ENCODE results near the gene ZMYM4. TPM values are rescaled to one million over a fixed set of nuclear protein-coding genes. Genes with fewer than 3 reads are reported as not detected.
A peak's percentile ranks its signal among the peaks of the same experiment; 100 is the strongest.
"Not testable (repeated sequence)": the region's sequence is repeated elsewhere in the genome, so short reads cannot be mapped to it uniquely, and the experiment has no call there.

Gene ZMYM4
- 25.3 and 27.4 TPM in 2 replicates for total RNA-seq

- DNase-seq (ENCODE audit: low read depth in 2 of 2): peak; percentile 94 to 99
Measured at GRCh38 chr1:35268282-35269200, at the start of gene ZMYM4. Gene ZMYM4 (plus strand): TSS chr1:35268709. CDS start chr1:35269047, 338 bp downstream.

DNA sequence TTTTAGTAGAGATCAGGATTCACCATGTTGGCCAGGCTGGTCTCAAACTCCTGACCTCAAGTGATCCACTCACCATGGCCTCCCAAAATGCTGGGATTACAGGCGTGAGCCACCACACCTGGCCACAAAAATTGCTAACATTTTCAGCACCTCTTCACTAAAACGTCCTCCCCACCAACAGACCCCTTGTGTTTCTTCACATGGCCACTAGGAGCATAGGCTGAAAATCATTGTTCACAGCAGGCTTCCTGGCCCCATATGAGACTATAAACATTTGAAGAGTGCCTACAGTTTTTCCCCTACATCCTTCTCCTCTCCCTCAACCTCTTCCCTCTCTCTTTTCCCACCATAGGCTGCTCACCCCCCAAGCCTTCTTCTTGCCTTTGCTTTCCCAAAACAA lies 47.5 kb upstream of the ZMYM4 start:
- peak in 1 of 2 donors; percentile 31 for DNase-seq (ENCODE audit: low read depth in 2 of 2)

GRCh38 chr1:35222322-35223083 lies 46.0 kb upstream of the ZMYM4 start:
- no peak for DNase-seq (ENCODE audit: low read depth in 2 of 2)

DNA sequence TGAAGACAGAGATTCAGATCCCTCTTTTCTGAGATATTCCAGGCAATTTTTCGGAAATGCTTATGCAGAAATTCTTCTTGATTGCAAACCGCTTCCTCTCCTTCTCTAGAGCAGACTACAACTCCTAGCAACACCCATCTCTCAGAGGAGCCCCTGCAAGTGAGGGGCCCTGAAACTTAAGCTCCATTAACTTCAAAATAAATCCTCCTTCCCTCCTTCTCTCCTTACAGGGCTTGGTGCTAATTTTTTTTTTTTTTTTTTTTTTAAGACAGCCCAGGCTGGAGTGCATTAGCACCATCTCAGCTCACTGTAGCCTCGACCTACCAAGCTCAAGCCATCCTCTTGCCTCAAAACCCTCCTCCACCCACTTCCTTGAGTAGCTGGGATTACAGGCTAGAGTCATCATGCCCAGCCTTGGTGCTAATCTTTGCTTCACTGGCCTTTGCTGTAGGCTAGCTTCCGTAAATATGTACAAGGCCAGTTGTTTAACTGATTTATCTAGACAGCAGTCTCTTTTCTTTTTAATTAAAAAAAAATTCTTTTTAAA lies 45.4 kb upstream of the ZMYM4 start:
- no peak for DNase-seq (ENCODE audit: low read depth in 2 of 2)

DNA sequence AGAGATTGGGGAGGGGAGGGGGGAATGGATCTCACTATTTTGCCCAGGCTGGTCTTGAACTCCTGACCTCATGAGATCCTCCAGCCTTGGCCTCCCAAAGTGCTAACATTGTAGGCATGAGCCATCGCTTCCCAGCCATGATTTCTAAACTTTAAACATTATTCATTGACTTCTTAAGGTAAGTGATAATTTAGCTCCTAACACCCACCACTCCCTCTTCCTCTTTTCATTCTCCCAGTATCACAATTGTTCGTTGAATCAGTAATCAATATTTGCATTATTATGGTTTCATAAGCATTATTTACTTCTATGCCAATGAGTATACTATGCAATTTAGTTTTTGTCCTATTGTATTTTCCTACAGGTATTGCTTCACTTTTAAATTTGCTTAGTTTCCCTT lies 42.0 kb upstream of the ZMYM4 start:
- no peak for DNase-seq (ENCODE audit: low read depth in 2 of 2)

GRCh38 chr1:35229587-35230360 lies 38.7 kb upstream of the ZMYM4 start:
- DNase-seq (ENCODE audit: low read depth in 2 of 2): no peak

GRCh38 chr1:35231287-35231686 lies 37.2 kb upstream of the ZMYM4 start:
- no peak for DNase-seq (ENCODE audit: low read depth in 2 of 2)

DNA sequence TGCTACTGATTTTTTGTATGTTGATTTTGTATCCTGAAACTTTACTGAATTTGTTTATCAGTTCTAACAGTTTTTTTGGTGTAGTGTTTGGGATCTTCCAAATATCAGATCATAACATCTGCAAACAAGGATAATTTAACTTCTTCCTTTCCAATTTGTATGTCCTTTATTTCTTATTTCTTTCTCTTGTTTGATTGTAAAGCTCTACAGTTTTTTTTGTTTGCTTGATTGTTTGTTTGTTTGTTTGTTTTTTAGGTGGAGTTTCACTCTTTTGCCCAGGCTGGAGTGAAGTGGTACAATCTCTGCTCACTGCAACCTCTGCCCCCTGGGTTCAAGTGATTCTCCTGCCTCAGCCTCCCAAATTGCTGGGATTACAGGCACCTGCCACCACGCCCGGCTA lies 31.7 kb upstream of the ZMYM4 start:
- not testable (repeated sequence) for DNase-seq (ENCODE audit: low read depth in 2 of 2)

GRCh38 chr1:35243691-35244090 lies 24.8 kb upstream of the ZMYM4 start:
- DNase-seq (ENCODE audit: low read depth in 2 of 2): no peak

GRCh38 chr1:35247256-35247655 lies 21.3 kb upstream of the ZMYM4 start:
- DNase-seq (ENCODE audit: low read depth in 2 of 2): no peak

- no peak for DNase-seq (ENCODE audit: low read depth in 2 of 2)
Measured at GRCh38 chr1:35253941-35254340, 14.6 kb upstream of the ZMYM4 start.

DNA sequence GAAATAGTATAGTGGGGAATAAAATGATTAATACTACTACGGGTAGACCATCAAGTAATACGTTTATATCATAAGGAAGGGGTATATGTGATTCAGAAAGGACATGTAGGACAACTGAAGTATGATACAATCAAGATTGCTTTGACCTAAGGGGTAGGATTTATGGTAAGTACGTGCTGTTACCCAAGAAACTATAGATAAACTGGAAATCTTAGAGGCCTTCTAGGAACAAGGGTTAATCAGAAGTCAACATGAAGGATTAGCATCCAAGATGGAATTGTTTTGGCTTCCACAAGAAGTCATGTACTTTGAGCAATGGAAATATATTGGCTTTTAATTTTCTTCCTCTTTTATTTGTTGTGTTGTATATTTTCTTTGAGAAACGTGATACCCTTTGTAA lies 13.2 kb upstream of the ZMYM4 start:
- no peak for DNase-seq (ENCODE audit: low read depth in 2 of 2)

- DNase-seq (ENCODE audit: low read depth in 2 of 2): no peak
Measured at GRCh38 chr1:35259561-35259960, 8.9 kb upstream of the ZMYM4 start.

DNA sequence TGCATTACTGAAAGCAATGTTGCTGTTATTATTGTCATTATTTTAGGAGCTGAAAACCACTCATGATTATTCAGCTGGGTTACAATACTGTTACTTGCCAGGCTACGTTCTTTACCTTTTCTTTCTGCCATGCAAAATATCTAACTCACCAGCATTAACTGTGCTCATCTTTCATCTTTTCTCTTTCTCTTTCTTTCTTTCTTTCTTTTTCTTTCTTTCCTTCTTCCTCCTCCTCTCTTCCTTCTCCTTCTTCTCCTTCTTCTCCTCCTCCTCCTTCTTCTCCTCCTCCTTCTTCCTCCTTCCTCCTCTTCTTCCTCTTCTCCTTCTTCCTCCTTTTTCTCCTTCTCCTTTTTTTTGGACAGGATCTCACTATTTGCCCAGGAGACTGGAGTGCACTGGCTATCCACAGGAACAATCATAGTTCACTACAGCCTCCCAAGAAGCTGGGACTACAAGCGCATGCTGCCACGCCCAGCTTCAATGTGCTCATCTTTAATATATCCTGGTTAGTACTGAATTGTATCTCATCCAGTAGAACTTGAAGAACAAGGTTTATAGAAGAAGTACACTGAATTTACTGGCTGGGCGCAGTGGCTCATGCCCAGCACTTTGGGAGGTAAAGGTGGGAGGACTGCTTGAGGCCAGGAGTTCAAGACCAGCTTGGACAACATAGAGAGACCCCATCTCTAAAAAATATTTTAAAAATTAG lies 6.9 kb upstream of the ZMYM4 start:
- no peak for DNase-seq (ENCODE audit: low read depth in 2 of 2)

DNA sequence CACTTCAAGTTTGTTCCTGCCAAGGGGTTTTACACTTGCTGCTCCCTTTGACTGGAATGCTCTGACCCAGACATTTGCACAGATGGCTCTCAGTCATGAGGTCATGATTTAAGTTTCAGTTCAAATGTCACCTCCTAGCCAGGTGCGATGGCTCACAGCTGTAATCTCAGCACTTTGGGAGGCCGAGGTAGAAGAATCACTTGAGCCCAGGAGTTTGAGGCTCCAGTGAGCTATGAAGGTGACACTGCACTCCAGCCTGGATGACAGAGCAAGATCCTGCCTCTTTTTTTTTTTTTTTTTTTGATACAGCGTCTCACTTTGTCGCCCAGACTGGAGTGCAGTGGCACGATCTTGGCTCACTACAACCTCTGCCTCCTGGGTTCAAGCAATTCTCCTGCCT lies 4.5 kb upstream of the ZMYM4 start:
- no peak for DNase-seq (ENCODE audit: low read depth in 2 of 2)

- DNase-seq (ENCODE audit: low read depth in 2 of 2): peak in 1 of 2 donors; percentile 49
Measured at GRCh38 chr1:35264871-35265270, 3.6 kb upstream of the ZMYM4 start.

DNA sequence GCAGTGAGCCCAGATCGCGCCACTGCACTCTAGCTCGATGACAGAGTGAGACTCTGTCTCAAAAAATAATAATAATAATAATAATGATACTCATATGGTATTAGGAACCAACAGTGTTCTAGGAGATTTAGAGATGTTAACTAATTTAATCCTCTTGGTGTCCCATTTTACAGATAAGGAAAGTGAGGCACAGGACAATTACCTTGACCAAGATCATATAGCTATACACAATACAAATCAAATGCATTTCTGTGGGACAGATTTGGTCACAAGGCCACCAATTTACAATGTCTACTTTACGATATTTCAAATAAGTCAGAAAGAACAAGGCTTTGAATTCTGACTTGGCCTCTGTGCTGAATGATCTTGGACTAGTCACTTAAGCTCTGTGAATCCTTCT lies 2.2 kb upstream of the ZMYM4 start:
- no peak for DNase-seq (ENCODE audit: low read depth in 2 of 2)

- DNase-seq (ENCODE audit: low read depth in 2 of 2): peak in 1 of 2 donors; percentile 7
Measured at GRCh38 chr1:35269201-35269988, 886 bp downstream of the ZMYM4 start.

- DNase-seq (ENCODE audit: low read depth in 2 of 2): no peak
Measured at GRCh38 chr1:35269989-35270289, 1.4 kb downstream of the ZMYM4 start.

GRCh38 chr1:35270836-35271235 lies 2.3 kb downstream of the ZMYM4 start:
- no peak for DNase-seq (ENCODE audit: low read depth in 2 of 2)

All from dermis microvascular lymphatic vessel endothelial cell (primary cell).